ENCODE results near the gene EFL1.

The EFL1 gene

GRCh38 chr15:82184776-82185175 lies 77.8 kb downstream of the EFL1 start:
- Histone ChIP-seq H3K4me3 (ENCODE audit: low read depth, low read length) (no peak overlapping the region), H3K9me3 (no peaks in the 10 kb centered on the region), H3K36me3 (no peaks in the 10 kb centered on the region), H3K27me3 (no peaks in the 10 kb centered on the region), H3K4me1 (no peaks in the 10 kb centered on the region)
- DNase-seq, result no peak
- no peak for TF ChIP-seq CTCF (IDR thresholded peaks at IDR 0.05; ENCODE audit: low read depth, low read length)

- no peak for TF ChIP-seq CTCF (IDR thresholded peaks at IDR 0.05; ENCODE audit: low read depth, low read length)
Measured at GRCh38 chr15:82184355-82184754, 78.2 kb downstream of the EFL1 start.

GRCh38 chr15:82183121-82184031 lies 79.2 kb downstream of the EFL1 start:
- no peak for TF ChIP-seq CTCF (IDR thresholded peaks at IDR 0.05; ENCODE audit: low read depth, low read length)
- Histone ChIP-seq H3K36me3 (no peaks in the 10 kb centered on the region), H3K4me1 (no peaks in the 10 kb centered on the region), H3K27me3 (no peaks in the 10 kb centered on the region), H3K4me3 (ENCODE audit: low read depth, low read length) (no peak overlapping the region), H3K9me3 (no peaks in the 10 kb centered on the region)
- DNase-seq, result no peak

More at GRCh38 chr15:82184355-82184754, 78.2 kb downstream of the EFL1 start:
- H3K36me3 ChIP-seq, result no peaks in the 10 kb centered on the region
- no peak overlapping the region for H3K4me3 ChIP-seq (ENCODE audit: low read depth, low read length)
- DNase-seq, result no peak
- no peaks in the 10 kb centered on the region for H3K9me3 ChIP-seq
- no peaks in the 10 kb centered on the region for H3K4me1 ChIP-seq
- H3K27me3 ChIP-seq, result no peaks in the 10 kb centered on the region

GRCh38 chr15:82181371-82181770 lies 81.2 kb downstream of the EFL1 start:
- Histone ChIP-seq H3K27me3 (no peaks in the 10 kb centered on the region), H3K4me1 (no peaks in the 10 kb centered on the region; the same call in 1 of the 2 replicates), H3K9me3 (no peaks in the 10 kb centered on the region), H3K36me3 (no peaks in the 10 kb centered on the region), H3K4me3 (ENCODE audit: low read depth, low read length) (no peak overlapping the region)
- no peak for TF ChIP-seq CTCF (IDR thresholded peaks at IDR 0.05; ENCODE audit: low read depth, low read length)
- no peak for DNase-seq

GRCh38 chr15:82178061-82178460 lies 84.5 kb downstream of the EFL1 start:
- no peaks in the 10 kb centered on the region for H3K36me3 ChIP-seq
- H3K9me3 ChIP-seq, result no peaks in the 10 kb centered on the region
- H3K27me3 ChIP-seq, result no peaks in the 10 kb centered on the region
- H3K4me1 ChIP-seq, result peaks cover 9% of the 10 kb centered on the region
- no peak for TF ChIP-seq CTCF (IDR thresholded peaks at IDR 0.05; ENCODE audit: low read depth, low read length)
- no peak for DNase-seq
- no peak overlapping the region for H3K4me3 ChIP-seq (ENCODE audit: low read depth, low read length)

Data from BE2C (cell line).